LoVo (cell line): ENCODE results near the gene NACC1.
"Not testable (repeated sequence)": the region's sequence is repeated elsewhere in the genome, so short reads cannot be mapped to it uniquely, and the experiment has no call there.

Source experiments
- DNase-seq: peaks from one replicate; pipeline ENCODE4 v3.0.0-alpha.2; 2016; ENCODE audit warnings: low spot score

The NACC1 gene

DNA sequence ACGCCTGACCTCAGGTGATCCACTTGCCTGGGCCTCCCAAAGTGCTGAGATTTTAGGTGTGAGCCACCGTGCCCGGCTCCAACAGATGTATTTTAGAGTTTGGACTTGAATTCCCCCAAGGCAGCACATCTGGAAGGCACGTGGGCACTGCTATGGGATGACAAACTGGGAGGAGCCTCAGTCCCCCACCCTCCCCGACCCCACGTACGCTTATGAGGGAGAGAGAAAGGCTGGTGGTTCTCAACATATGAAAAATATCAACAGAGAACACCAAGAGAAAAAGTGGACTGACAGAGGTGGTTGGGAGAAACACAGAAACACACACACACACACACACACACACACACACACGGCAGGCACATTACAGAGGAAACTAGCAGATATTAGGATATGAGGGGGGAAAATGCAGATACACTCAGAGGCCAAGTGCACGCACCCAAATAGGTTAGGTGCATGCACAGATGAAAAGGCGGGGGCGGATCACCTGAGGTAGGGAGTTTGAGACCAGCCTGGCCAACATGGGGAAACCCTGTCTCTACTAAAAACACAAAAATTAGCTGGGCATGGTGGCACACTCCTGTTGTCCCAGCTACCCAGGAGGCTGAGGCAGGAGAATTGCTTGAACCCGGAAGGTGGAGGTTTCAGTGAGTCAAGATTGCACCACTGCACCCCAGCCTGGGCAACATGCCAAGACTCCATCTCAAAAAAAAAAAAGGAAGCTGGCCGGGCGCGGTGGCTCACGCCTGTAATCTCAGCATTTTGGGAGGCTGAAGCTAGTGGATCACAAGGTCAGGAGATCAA is 28.9 kb downstream of the NACC1 start:
- no peak for DNase-seq

DNA sequence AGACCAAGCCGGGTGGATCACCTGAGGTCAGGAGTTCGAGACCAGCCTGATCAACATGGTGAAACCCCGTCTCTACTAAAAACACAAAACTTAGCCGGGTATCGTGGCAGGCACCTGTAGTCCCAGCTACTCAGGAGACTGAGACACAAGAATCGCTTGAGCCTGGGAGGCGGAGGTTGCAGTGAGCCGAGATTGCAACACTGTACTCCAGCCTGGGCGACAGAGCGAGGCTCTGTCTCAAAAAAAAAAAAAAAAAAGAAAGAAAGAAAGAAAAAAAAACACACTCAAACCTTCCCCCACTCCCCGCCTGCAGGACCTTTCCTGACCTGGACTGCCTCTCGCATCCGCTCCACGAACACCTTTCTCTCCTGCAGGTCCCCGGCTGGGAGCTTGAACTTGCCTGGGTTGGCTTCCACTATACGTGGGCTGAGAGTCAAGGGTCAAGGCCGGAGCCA is 31.1 kb downstream of the NACC1 start:
- not testable (repeated sequence) for DNase-seq

DNA sequence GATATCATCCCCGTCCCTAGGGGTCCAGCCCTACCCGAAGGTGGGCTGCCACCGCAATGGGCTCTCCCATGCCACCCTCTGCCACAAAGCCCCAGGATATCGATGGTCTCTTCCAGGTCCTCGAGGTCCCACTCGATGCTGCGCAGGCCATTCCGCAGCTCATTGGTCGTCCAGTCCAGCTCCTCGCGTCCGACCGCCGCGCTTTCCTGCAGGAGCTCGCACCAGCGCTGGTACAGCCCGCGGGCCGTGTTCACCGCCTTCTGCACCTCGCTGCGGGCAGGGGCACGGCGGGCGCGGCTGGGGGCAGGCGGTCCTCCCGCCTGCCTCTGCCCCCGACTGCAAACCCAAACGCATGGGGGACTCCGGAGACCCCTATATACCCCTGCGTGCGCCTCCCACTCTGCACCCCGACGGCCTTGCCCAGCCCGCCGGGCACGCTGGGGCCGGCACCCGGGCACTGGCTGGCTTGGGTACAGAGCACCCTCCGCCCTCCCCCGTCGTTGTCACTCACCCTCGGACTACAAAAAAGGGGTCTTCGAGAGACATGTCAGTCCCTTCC is 31.6 kb downstream of the NACC1 start:
- DNase-seq, result peak; percentile 14

DNA sequence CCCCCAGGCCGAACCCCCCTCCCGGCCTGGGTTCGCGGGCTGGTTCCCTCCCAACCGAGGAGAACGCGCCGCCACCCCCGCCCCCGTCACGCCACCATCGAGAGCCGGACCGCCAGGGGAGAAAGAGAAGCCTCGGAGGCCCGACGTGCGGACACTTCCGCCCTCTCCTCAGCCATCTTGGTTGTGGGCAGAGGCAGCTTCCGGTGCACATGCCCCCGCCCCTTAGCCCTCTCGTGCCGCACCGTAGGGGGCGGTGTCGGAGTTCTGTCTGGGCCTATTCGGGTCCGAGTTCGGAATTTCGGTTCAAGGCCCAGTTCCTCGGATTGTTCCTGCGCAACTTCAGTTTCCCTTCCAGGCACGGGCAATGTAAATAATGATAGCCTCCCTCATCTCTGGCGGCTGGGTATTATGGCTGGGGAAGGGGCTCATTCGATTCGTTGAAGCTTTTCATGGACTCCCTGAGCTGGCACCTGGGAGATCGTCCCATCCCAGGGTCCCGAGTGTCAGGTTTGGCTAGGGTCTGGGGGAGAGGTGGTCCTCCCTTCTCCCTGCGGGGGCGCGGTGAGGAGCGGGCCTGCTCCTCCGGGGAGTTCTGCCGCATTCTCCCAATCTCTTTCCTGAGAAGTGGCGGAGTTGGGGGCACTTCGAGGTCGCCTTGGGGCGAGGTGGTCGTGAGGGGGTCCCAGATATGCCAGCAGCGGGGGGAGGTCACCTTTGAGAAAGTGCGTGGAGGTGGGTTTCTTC is 32.3 kb downstream of the NACC1 start, which contains the start of the genes IER2 and STX10:
IER2 (plus strand) TSS at position 225 of the 744 bp plus-strand sequence. CDS start 2,776 bp downstream, outside the sequence.
STX10 (minus strand) TSS at position 189 of the 744 bp plus-strand sequence. CDS start 202 bp downstream, outside the sequence.
- DNase-seq, result peak; percentile 93

DNA sequence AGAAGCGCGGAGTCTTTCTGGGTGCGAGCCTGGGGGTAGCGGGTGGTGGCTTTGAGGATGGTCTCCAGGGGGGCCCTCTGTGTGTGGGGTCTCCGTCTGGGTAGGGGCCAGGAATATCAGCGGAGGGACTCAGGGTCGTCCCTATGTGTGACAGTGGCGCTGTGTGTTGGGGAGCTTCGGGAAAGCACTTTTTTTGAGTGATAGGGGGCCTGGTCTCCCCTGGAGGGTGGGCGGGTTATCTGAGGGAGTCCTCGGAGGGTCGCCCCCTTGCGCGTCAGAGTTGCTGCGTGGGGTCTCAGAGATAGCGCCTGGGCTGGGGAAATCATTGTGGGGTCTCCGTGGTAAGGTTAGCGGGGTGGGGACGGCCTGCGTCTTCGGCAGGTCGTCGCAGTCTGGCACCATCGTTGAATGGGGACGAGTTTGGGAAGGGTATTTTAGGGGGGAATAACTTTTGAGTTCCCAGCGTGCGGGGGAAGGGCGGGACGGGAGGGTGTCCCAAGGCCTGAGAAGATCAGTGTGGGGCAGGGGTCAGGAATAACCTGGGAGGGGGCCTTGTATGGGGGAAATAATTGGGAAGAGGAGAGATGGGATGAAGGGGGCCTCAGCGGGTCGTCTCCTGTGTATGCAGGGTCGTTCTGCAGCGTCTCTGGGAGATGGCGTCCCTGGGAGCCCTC is 33.0 kb downstream of the NACC1 start:
- no peak for DNase-seq

DNA sequence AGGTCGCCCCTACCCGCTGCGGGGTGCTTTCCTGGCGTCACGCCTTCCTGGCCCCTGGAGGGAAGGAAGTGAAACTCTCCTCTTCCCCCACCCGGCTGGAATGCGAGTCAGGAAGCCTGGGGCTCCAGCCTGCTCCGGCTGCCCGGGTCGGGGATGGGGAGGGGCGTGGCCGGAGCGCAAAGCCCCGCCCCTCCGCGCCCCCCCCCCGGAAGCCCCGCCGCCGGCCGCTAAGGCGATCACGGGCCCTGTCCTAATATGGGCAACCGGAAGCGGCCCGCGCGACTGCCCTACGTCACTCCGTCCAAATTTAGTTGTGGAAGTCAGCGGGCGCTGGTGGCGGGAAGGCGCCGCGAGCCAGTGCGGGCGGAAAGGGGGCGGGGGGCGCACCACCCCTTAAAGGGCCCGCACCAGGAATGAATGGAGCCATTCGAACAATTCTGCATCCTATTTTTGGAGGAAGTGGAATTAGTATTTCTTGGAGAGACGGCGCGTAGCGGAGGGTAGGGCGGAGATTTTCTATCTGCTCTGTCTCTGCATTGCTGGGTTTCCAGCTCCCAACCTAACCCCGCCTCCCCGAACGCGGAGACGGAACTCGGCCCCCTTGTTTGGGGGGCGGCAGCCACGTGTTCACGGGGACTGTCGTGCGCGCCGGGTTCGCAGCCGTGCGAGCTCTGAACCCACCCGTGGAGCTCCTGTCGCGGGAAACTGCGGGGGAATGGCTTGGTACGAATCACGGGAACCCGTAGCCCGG is 33.7 kb downstream of the NACC1 start:
- DNase-seq, result peak; percentile 98

DNA sequence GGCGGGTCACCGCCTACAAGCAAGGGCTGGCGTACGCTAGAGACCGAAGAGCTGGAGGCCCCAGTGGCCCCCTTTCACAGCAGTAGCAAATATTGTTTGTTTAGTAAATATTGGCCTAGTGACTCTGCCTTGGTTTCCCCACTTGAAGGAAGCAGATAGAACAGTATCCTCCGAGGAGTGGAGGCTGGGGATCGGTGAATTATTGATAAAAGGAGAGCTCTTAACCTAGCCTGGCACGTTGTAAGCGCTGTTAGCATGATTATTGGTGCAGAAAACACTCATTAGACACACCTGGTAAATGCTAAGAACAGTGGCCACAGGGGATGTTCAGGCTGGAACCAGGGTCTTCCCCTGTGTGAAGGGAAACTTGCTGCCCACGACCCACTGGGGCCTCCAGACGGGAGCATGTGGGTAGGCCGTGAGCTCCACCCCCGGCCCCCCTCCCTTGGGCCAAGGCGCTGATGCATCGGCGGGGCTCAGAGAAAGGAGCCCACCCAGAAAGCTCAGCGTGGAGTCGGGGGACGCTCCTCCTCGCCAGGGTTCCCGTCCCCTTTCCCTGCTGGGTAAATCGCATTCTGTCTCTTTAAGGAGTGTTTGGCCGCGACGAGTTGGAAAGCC is 34.4 kb downstream of the NACC1 start:
- peak; percentile 41 for DNase-seq

DNA sequence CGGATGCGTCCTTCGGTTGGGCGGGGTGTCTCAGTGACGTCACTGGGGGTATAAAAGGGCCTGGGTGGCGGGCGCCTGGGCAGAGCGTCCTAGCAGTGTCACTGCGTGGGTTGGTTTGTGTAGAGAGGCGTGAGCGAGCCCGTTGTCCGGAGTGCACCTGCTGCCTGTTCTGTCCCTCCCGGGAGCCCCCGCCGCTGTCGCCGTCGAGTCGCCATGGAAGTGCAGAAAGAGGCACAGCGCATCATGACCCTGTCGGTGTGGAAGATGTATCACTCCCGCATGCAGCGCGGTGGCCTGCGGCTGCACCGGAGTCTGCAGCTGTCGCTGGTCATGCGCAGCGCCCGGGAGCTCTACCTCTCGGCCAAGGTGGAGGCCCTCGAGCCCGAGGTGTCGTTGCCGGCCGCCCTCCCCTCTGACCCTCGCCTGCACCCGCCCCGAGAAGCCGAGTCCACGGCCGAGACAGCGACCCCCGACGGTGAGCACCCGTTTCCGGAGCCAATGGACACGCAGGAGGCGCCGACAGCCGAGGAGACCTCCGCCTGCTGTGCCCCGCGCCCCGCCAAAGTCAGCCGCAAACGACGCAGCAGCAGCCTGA is 35.0 kb downstream of the NACC1 start:
- peak; percentile 93 for DNase-seq

DNA sequence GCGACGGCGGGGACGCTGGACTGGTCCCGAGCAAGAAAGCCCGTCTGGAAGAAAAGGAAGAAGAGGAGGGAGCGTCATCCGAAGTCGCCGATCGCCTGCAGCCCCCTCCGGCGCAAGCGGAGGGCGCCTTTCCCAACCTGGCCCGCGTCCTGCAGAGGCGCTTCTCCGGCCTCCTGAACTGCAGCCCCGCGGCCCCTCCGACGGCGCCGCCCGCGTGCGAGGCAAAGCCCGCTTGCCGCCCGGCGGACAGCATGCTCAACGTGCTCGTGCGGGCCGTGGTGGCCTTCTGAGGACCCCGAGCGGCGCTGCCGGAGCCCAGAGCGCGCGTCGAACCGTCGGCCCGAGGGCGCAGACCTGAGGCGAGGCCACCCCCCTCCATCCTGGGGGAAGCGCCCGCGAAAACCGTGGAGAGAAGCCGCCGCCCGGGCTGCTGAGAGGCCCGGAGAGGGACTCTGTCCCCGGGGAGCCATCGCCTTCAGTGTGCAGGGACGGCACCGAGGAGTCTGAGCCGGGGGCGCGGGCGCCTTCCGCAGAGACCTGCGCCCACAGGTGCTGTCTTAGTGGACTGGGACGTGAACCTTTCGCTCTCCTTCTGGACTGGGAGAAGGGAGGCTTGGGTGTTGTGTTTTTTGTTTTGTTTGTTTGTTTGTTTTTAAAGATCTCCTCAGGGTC is 35.6 kb downstream of the NACC1 start:
- peak; percentile 15 for DNase-seq

DNA sequence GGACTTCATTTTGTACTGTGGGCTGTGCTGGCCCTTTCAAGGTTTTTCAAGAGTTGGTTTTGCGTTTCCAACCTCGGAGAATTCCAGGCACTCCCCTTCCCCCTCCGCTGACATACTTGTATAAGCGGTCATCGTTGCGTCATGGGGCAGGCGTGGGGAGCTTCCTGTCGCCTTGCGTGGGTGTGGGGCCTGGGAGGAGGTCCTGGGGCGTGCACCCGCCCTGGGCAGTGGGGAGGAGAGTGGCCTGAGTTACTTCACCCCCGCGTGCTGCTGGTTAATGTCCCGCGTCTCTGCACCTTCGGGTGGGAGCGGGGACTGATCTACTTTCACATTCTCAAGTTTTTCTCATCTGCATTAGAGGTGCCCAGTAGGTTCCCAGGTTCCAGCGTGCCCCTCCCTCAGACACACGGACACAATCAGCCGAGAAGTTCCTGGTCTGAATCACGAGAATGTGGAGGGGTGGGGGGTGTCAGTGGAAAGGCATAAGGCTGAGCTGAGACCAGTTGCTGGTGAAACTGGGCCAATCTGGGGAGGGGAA is 36.2 kb downstream of the NACC1 start:
- peak; percentile 77 for DNase-seq

DNA sequence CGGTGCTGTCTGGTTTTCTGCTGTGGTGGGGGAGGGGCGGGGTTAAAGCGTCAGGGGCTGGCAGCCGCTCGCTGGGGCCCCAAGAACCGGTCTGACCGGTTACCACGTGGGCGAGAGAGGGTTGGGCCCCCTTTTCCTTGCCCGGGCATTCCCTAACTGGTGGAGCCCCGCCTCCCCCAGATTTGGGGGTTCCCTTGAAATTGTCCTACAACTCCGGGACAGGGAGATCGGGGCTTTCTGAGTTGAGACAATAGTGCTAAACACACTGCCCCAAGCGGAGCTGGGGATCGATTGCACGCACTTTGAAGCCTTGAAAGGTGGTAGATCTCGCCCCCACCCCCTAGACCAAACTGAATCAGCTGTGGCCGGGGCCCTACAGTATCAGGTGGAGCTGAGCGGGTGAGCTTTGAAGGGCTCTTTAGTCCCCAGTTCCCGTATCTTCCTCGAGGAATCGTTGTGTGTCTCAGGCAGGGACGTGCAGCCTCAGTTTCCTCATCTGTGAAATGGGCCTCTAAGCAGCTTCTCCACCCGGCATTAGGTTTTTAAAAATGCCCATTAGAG is 36.9 kb downstream of the NACC1 start:
- peak; percentile 75 for DNase-seq

DNA sequence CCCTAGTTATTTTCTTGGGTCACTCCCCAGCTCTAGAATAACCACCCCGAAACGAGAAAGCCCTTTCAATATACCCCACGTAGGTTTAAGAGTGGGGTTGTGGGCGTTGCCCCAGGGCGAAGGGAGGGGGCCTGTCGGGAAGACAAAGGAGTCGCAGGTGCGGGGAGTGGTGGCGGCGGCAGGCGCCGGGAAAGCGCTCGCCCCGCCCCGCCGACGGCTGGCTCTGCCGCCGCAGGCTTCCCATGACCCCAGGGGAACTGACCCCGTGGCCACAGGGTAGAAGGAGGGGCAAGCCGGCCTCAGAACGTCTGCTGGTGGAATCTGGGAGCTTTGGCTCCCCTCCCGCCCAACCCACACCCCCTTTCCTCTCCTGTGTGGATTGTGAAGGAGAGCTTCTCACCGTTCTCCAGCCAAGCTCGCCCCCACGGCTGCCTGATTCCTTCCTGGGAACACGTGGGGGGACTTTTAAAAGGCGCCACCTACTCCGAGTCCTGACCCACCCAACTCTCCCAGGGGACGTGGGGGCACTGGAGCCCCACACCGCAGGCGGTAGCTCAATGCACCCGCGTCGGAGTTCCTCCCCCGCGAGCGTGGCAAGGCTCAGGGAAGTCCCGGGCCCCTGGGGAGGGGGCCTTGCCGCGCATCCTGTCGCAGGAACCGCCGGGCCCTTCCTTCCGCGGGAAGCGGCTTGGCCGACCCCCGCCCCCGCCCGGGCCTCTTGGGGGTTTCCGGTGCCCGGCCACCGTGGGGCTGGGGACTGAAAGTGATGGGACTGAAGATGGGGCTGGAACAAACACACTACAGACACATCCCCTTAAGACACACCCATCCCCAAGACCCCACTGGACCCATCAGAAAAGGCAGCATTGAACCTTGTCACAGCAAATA is 37.7 kb downstream of the NACC1 start:
- DNase-seq, result peak; percentile 16

DNA sequence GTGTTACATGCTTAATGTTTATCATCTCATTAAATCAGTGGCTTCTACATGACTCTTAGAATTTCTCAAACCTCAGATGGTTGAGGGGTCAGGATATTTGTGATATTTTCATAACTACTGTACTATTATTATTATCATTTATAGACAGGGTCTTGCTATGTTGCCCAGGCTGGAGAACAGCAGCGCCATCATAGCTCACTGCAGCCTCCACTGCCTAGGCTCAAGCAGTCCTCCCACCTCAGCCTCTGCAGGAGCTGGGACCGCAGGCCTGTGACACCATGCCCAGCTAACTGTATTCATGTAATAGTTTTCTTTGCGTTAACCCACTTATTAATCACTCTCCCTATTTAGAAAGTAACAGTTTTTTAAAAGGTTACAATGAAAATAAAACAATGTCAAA is 41.6 kb downstream of the NACC1 start:
- DNase-seq, result no peak

DNA sequence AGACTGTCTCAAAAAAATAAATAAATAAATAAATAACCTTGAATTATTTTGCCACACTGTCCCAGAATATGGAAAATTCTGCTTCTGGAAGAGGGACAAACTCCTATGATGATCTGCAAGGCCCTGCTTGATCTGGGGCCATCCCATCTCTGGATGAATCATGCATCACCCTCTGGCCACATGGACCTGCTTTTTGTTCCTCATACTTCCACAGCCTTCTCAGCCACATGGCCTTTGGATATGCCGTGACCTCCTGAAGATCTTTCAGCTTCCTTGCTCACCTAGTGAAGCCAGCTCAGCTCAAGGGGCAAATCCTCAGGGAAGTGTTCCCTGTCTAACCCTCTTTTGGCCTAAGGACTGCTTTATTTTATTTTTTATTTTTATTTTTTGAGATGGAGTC is 42.5 kb downstream of the NACC1 start:
- DNase-seq, result no peak

DNA sequence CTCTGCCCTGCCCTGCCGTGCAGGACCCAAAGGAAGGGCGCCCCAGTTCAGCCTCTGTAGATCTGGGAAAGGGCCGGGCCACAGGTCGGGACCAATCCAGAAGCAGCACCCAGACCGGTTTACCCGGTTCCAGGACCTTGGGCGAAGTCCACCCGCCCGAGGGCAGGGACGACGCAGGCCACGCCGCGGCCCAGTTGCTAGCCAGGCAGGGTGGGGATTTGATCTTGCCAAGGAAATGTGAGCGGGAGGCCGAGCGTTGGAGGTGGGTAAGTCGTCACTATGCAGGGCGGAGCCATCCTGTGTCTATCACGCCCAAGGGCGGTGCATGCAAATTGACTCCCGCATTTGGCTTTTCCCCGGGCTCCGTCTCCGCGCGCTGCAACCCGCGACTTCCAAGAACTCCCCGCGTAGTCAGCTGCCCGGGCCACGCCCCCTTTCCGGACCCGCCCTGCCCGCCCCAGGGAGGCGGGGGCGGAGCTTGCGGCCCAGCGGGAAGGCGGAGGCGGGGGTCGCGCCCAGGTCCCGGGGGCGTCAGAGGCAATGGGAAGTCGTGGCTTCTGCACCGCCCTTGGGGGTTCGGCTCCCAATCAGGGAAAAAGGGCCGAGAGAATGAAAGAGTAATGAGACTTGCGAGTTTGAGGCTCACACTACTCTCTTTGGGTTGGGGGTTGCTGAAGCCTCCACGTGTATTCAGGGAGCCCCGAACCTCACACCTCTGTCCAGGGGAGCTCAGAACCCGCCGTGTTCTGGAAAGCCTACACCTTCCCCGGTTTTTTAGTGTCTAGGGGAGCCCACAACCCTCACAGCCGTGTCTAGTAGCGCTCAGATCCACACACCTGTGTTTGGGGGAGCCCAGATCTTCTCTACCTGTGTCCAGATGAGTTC is 44.9 kb downstream of the NACC1 start:
- peak; percentile 98 for DNase-seq

DNA sequence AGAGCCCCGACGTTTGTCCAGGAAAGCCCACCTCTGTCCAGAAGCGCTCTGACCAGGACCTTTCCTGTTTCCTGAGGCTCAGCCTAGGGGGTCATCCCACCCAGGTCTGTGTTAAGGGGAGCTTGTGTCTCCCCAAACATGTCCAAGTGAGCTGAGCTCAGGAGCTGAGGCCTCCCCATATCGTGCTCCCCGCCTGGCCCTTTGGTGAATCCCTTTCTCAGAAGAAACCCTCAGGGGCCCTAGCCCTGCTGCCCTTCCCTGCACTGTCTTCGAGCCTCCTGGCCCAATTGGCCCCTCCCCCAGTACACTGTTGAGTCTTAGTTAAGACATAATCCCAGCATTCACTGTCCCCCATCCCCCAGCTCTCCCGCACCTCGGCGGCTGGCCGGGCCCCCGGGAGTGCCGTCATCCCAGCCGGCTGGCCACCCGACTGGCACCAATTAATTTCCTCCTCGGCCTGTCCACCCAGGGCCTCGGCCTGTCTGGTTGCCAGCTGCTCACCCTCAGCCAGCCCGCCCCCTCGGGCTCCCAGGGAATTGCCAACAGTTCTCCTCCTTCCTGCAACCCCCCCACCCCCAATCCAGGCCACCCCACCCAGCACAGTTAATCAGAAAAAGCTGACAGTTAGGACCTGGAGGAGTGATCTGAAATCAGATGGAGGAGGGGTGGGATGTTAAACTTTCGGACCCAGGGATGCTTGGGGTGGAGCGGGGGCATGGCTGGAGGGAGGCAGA is 45.7 kb downstream of the NACC1 start:
- DNase-seq, result peak; percentile 46
